Upper lobe of right lung (tissue), 1 donor: ENCODE measurements around the gene GATD1. TPM values are rescaled to one million over a fixed set of nuclear protein-coding genes. Genes with fewer than 3 reads are reported as not detected.

Source experiments
- ATAC-seq: fragments of 200-7000 bp; cut with Tn5 transposase; one replicate; pipeline ENCODE4 v1.9.1; 2020; ENCODE audit warnings: mild to moderate bottlenecking, moderate library complexity
- DNase-seq: peaks from one replicate; pipeline ENCODE4 v3.0.0-alpha.2; 2020
- H3K27ac ChIP-seq: fragments of 200-600 bp; one replicate; pipeline ENCODE4 v1.8.0; 2022
- H3K27me3 ChIP-seq: fragments of 200-600 bp; one replicate; pipeline ENCODE4 v1.8.0; 2022; ENCODE audit warnings: mild to moderate bottlenecking
- H3K36me3 ChIP-seq: fragments of 200-600 bp; one replicate; pipeline ENCODE4 v1.8.0; 2022
- H3K4me1 ChIP-seq: fragments of 200-600 bp; one replicate; pipeline ENCODE4 v1.8.0; 2022
- H3K4me3 ChIP-seq: fragments of 200-600 bp; one replicate; pipeline ENCODE4 v1.8.0; 2022; ENCODE audit warnings: mild to moderate bottlenecking
- H3K9me3 ChIP-seq: fragments of 200-600 bp; one replicate; pipeline ENCODE4 v1.8.0; 2022
- CTCF ChIP-seq: fragments of 200-600 bp; IDR thresholded peaks from one replicate; pipeline ENCODE4 v1.8.0; 2022; ENCODE audit warnings: antibody characterized with exemption
- intact Hi-C: fragments of 100-400 bp; cut with DNase I; formaldehyde crosslinking; loops from one replicate; pipeline ENCODE4 v1.11.0; 2022
- total RNA-seq: library from RNA; stranded (reverse); fragmentation: NEBNext Ultra II Directional; extraction: Animal tissue kit (Norgen Biotek cat#: 25700); gene quantifications from one replicate; pipeline ENCODE4 v1.2.1, GENCODE V29; 2021
- donor health status: DM: no; HTN: yes; CAD: no; lungs with severe emphysema.

Gene GATD1
- total RNA-seq, 1 donor from 2014 or later: 62.5 TPM

- H3K36me3 ChIP-seq: peaks cover 55% of the 10 kb centered on the region
- no peak overlapping the region for H3K27ac ChIP-seq
- intact Hi-C loops: no loop called here
- H3K4me1 ChIP-seq: peaks cover 1% of the 10 kb centered on the region
- no peaks in the 10 kb centered on the region for H3K9me3 ChIP-seq
- no peak overlapping the region for H3K4me3 ChIP-seq
- ATAC-seq (no peak), DNase-seq (no peak)
- no peak for TF ChIP-seq CTCF
- no peaks in the 10 kb centered on the region for H3K27me3 ChIP-seq
Measured at GRCh38 chr11:769887-770641, 7.2 kb downstream of the GATD1 start.

GRCh38 chr11:767238-767637 lies 10.0 kb downstream of the GATD1 start:
- Histone ChIP-seq H3K4me1 (no peaks in the 10 kb centered on the region), H3K36me3 (peaks cover 65% of the 10 kb centered on the region)

GRCh38 chr11:766936-767210 lies 10.4 kb downstream of the GATD1 start:
- no peaks in the 10 kb centered on the region for H3K9me3 ChIP-seq
- H3K36me3 ChIP-seq: peaks cover 68% of the 10 kb centered on the region
- H3K4me1 ChIP-seq: no peaks in the 10 kb centered on the region
- H3K27me3 ChIP-seq: no peaks in the 10 kb centered on the region
- H3K4me3 ChIP-seq: no peak overlapping the region
- no peak for TF ChIP-seq CTCF
- no peak overlapping the region for H3K27ac ChIP-seq
- ATAC-seq (no peak), DNase-seq (no peak)
- intact Hi-C loops: no loop called here

More at GRCh38 chr11:767238-767637, 10.0 kb downstream of the GATD1 start:
- Histone ChIP-seq H3K9me3 (no peaks in the 10 kb centered on the region), H3K27me3 (no peaks in the 10 kb centered on the region), H3K27ac (no peak overlapping the region), H3K4me3 (no peak overlapping the region)
- DNase-seq (no peak), ATAC-seq (no peak)
- TF ChIP-seq CTCF: no peak
- intact Hi-C loops: no loop called here

- Histone ChIP-seq H3K9me3 (no peaks in the 10 kb centered on the region), H3K27me3 (no peaks in the 10 kb centered on the region), H3K4me1 (no peaks in the 10 kb centered on the region), H3K27ac (no peak overlapping the region), H3K4me3 (no peak overlapping the region), H3K36me3 (peaks cover 69% of the 10 kb centered on the region)
- intact Hi-C loops: no loop called here
- ATAC-seq: no peak
- DNase-seq: no peak
- TF ChIP-seq CTCF: no peak
Measured at GRCh38 chr11:766106-766935, 11.0 kb downstream of the GATD1 start.

- no peaks in the 10 kb centered on the region for H3K27me3 ChIP-seq
- DNase-seq (no peak), ATAC-seq (no peak)
- no peak for TF ChIP-seq CTCF
- no peak overlapping the region for H3K27ac ChIP-seq
- no peak overlapping the region for H3K4me3 ChIP-seq
- intact Hi-C loops: no loop called here
- H3K36me3 ChIP-seq: peaks cover 69% of the 10 kb centered on the region
- no peaks in the 10 kb centered on the region for H3K9me3 ChIP-seq
- H3K4me1 ChIP-seq: no peaks in the 10 kb centered on the region
Measured at GRCh38 chr11:765802-766091, 11.5 kb downstream of the GATD1 start.
